NCI-H1694 (cell line): ENCODE results near the gene MSI2.

Experiments used
- DNase-seq: peaks from one replicate; lab custom pipeline; 2025; lab: John Stamatoyannopoulos, UW

MSI2 gene

GRCh38 chr17:57416369-57416768, 160.0 kb downstream of the MSI2 start:
- DNase-seq = no peak

- no peak for DNase-seq
Observed at GRCh38 chr17:57417956-57418355, 161.6 kb downstream of the MSI2 start.

- DNase-seq = no peak
Observed at GRCh38 chr17:57418463-57419246, 162.3 kb downstream of the MSI2 start.

GRCh38 chr17:57419940-57420550, 163.7 kb downstream of the MSI2 start:
- DNase-seq = no peak

- peak; percentile 95 for DNase-seq
Observed at GRCh38 chr17:57420734-57421717, 164.7 kb downstream of the MSI2 start.

GRCh38 chr17:57422574-57423164, 166.3 kb downstream of the MSI2 start:
- no peak for DNase-seq

- DNase-seq = no peak
Observed at GRCh38 chr17:57423541-57423940, 167.2 kb downstream of the MSI2 start.

GRCh38 chr17:57424273-57424672, 167.9 kb downstream of the MSI2 start:
- no peak for DNase-seq

GRCh38 chr17:57424777-57425188, 168.5 kb downstream of the MSI2 start:
- no peak for DNase-seq

- no peak for DNase-seq
Observed at GRCh38 chr17:57425431-57425830, 169.1 kb downstream of the MSI2 start.

GRCh38 chr17:57425903-57426880, 169.9 kb downstream of the MSI2 start:
- no peak for DNase-seq

GRCh38 chr17:57429966-57430365, 173.6 kb downstream of the MSI2 start:
- DNase-seq = no peak

GRCh38 chr17:57431415-57431814, 175.1 kb downstream of the MSI2 start:
- DNase-seq = no peak

- no peak for DNase-seq
Observed at GRCh38 chr17:57432507-57433277, 176.4 kb downstream of the MSI2 start.

GRCh38 chr17:57433452-57433851, 177.1 kb downstream of the MSI2 start:
- no peak for DNase-seq

GRCh38 chr17:57434361-57434760, 178.0 kb downstream of the MSI2 start:
- no peak for DNase-seq

- no peak for DNase-seq
Observed at GRCh38 chr17:57436565-57436964, 180.2 kb downstream of the MSI2 start.

GRCh38 chr17:57438066-57438731, 181.9 kb downstream of the MSI2 start:
- no peak for DNase-seq

GRCh38 chr17:57439651-57440050, 183.3 kb downstream of the MSI2 start:
- no peak for DNase-seq
